HG02938 (cell line): ENCODE results near the gene UNC5C.
"Not testable (repeated sequence)": the region's sequence is repeated elsewhere in the genome, so short reads cannot be mapped to it uniquely, and the experiment has no call there.

ENCODE experiments used
- ATAC-seq: cut with Tn5 transposase; IDR thresholded peaks from one replicate; pipeline ENCODE4 v1.9.1; 2021; ENCODE audit warnings: mild to moderate bottlenecking, moderate library complexity; ENCODE audit not compliant: unreplicated experiment

The UNC5C gene

GRCh38 chr4:95151255-95151654 is 397.5 kb downstream of the UNC5C start:
- ATAC-seq, result no peak

GRCh38 chr4:95142932-95143331 is 405.8 kb downstream of the UNC5C start:
- ATAC-seq, result no peak

GRCh38 chr4:95141361-95141760 is 407.4 kb downstream of the UNC5C start:
- no peak for ATAC-seq

GRCh38 chr4:95139424-95139823 is 409.3 kb downstream of the UNC5C start:
- not testable (repeated sequence) for ATAC-seq

- ATAC-seq, result not testable (repeated sequence)
These were observed 414.8 kb downstream of the UNC5C start for GRCh38 chr4:95134016-95134415.

- no peak for ATAC-seq
These were observed 418.9 kb downstream of the UNC5C start for GRCh38 chr4:95129821-95130311.

- ATAC-seq, result no peak
These were observed 419.7 kb downstream of the UNC5C start for GRCh38 chr4:95129031-95129430.

- ATAC-seq, result no peak
These were observed 423.8 kb downstream of the UNC5C start for GRCh38 chr4:95124906-95125504.

GRCh38 chr4:95122001-95122400 is 426.8 kb downstream of the UNC5C start:
- ATAC-seq, result no peak

- ATAC-seq, result no peak
These were observed 428.3 kb downstream of the UNC5C start for GRCh38 chr4:95120456-95120855.

- ATAC-seq, result no peak
These were observed 430.3 kb downstream of the UNC5C start for GRCh38 chr4:95118497-95118896.

GRCh38 chr4:95114521-95114920 is 434.3 kb downstream of the UNC5C start:
- ATAC-seq, result no peak
